LNCAP (cell line): ENCODE results near the gene RTN4.

Source experiments
- TF ChIP-seq, protein P1 (sequence below): fragments of 450-650 bp; IDR thresholded peaks from 2 replicates; pipeline ENCODE4 v1.5.1; 2017; ENCODE audit warnings: mild to moderate bottlenecking

RTN4 gene

DNA sequence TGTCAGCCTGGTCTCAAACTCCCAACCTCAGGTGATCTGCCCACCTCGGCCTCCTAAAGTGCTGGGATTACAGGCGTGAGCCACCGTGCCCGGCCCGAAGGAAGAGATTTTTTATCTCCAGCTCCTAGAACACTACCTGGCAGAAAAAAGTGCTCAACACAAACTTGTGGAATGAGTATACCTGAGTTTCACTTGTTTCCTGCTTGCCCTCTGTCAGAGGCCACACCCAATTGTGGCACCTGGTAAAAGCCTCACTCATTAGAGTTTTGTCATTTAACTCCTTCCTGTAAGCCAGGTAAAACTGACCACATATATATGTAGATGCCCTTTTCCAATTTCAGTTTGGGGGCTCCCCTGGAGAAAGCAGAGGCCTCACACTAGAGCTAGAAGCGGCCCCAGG, 42.2 kb upstream of the RTN4 start:
- TF ChIP-seq, protein P1, sequence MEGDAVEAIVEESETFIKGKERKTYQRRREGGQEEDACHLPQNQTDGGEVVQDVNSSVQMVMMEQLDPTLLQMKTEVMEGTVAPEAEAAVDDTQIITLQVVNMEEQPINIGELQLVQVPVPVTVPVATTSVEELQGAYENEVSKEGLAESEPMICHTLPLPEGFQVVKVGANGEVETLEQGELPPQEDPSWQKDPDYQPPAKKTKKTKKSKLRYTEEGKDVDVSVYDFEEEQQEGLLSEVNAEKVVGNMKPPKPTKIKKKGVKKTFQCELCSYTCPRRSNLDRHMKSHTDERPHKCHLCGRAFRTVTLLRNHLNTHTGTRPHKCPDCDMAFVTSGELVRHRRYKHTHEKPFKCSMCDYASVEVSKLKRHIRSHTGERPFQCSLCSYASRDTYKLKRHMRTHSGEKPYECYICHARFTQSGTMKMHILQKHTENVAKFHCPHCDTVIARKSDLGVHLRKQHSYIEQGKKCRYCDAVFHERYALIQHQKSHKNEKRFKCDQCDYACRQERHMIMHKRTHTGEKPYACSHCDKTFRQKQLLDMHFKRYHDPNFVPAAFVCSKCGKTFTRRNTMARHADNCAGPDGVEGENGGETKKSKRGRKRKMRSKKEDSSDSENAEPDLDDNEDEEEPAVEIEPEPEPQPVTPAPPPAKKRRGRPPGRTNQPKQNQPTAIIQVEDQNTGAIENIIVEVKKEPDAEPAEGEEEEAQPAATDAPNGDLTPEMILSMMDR = no peak

DNA sequence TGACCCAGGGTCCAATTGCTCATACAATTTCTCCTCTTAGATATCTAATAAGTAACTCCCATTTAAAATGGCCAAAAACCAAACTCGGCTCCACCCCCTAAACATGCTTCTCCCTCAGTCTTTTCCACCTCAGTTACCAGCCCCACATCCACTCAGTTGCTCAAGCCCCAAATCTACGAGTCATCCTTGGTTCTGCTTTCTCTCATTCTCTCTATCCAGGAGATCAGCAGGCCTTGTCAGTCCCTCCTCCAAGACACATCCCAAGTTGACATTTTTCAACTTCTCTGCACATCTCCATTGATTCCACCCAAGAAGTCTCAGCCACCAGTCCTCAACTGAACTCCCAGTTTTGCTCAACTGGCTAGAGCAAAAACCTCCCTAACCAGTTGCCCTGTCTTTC, 40.5 kb upstream of the RTN4 start:
- TF ChIP-seq, protein P1 = no peak

DNA sequence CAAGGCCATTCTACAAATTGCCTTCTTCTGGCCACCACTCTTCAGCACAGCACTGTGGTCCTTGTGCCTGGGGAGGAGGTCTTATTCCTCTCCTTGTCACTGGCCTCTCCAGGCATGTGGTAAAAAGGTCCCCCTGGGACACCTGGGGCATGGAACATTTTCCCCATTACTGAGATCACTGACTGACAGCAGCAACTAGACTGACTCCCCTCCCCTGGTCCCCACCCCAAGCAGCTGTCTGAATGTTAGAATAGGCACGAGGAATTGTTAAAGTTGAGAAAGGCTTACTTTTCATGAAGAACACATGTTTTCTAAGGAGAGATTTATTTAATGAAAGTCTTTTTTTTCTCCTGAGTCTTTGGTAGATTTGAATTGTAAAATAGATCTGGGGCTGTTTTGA, 39.5 kb upstream of the RTN4 start:
- TF ChIP-seq, protein P1 = no peak

DNA sequence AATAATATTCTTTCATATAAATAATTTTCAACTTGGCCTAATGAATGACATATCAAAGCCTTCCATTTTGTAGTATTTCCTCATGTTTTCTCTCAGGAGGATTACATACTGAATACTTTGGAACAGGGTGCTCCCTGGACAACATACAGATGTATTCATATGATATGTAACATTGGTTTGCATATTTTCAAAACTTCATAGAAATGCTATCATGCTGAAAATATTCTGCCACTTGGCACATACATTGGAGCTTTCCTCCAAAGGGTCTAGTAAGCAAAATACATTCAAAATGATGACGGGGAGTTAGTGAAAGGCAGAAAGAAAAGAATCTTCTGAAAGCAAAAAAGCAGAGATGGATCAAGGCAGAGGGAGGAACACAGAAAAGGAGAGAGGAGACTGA, 38.1 kb upstream of the RTN4 start:
- TF ChIP-seq, protein P1 = no peak

DNA sequence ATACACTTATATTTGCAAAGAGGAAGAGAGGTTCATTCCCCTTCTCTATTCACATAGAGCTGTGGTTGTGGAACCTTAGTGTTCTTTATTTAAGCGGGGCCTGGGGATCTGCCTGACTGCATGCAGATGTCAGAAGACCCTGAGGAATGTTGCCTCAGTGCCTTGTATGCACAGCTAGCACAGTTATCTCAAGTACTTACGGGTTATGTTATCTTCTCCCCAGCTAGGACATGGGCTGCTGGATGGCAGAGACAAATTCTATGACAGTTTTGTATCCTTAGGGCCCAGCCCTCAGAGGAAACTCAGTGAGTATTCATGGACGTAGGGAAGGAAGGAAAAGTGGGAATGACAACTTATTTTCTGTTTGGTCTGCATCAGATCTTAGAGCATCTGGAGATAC, 37.7 kb upstream of the RTN4 start:
- TF ChIP-seq, protein P1 = no peak

DNA sequence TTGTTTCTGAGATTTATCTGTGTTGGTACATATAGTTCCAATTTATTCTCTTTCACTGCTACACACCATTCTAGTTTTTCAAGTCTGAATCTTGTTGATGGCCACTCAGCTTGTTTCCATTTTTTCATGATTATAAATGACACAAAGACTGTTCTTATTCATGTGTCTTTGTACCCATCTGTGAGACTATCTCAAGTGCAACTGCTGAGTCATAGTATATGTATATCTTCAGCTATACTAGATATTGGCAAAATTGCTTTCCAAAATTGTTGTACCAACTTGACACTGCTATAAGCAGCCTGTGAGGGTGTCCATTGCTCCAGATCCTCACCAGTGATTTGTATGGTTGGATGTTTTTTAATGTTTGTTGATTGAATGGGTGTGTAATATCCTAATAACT, 37.2 kb upstream of the RTN4 start:
- TF ChIP-seq, protein P1 = no peak

DNA sequence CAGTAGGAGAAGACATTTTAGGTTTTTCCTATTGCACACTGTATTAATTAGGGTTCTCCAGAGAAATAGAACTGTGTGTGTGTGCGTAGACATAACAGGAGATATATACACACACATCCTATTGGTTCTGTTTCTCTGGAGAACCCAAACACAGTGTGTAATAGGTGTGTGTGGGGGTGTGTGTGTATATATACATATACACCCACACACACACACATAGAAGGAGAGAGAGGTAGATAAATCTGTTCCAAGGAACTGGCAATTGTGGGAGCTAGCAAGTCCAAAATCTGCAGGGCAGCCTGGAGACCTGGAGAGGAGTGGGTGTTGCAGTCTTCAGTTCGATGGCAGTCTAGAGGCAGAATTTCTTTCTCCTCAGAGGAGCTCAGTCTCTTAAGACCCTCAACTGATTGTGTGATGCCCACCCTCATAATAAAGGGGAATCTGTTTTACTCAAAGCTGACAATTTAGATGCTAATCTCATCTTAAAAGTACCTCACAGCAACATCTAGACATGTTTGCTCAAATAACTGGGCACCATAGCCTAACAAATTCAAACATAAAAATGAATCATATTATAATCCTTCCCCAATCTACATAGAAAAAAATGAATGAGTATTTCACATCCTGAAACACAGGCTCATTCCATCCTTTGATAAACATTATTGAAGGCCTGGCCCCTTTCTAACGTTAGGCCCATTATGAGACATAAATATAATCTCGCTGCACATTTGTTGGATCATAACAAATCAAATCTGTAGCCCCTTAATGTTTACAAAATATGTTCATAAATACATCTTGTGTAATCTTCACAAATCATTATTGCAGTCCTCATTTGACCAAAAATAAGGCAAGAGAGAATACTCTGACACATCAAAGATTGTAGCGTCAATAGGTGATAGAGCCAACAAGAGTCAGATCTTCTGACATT, 35.1 kb upstream of the RTN4 start:
- TF ChIP-seq, protein P1 = no peak

DNA sequence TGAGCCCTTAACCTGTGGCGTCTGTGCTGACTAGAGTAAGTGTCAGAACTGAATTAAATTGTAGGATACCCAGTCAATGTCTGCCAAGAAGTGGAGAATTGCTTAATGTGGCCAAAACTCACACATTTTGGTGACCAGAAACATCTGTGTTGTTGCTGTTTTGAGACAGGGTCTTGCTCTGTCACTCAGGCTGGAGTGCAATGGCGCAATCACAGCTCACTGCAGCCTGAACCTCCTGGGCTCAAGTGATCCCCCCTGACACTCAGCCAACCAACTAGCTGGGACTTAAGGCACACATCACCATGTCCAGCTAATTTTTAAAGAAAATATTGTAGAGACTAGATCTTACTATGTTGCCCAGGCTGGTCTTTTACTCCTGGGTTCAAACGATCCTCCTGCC, 34.4 kb upstream of the RTN4 start:
- TF ChIP-seq, protein P1 = no peak
